NCI-H446 treated with DMSO at 0.1 percent for 48 hours (cell line): Measurements from ENCODE around the gene CDX4.
"Not testable (repeated sequence)": the region's sequence is repeated elsewhere in the genome, so short reads cannot be mapped to it uniquely, and the experiment has no call there.

Experiments
- DNase-seq: peaks from one replicate; lab custom pipeline; 2025; lab: John Stamatoyannopoulos, UW

The CDX4 gene, protein sequence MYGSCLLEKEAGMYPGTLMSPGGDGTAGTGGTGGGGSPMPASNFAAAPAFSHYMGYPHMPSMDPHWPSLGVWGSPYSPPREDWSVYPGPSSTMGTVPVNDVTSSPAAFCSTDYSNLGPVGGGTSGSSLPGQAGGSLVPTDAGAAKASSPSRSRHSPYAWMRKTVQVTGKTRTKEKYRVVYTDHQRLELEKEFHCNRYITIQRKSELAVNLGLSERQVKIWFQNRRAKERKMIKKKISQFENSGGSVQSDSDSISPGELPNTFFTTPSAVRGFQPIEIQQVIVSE

DNA sequence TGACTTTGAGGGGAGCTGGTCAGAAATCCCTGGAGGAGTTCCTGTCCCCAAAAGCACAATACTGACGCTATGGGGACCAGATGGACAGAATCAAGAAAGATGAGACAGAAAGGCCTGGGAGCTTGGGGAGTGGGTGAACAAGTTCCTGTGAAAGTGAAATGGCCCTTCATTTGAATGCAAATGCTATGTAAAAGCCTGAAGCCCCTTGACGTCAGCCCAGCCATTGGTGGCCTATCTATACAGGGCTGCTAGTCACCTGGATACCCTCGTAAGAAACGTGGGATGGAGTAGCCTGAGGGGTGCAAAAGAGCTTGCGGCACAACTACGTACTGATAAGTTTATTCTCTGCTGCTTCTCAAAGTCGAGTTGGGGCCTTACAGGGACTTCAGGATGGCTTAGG is at the start of gene CDX4:
Gene CDX4 (plus strand): TSS at position 223 of the 400 bp plus-strand sequence. CDS start 201 bp downstream, outside the sequence.
- DNase-seq = no peak

DNA sequence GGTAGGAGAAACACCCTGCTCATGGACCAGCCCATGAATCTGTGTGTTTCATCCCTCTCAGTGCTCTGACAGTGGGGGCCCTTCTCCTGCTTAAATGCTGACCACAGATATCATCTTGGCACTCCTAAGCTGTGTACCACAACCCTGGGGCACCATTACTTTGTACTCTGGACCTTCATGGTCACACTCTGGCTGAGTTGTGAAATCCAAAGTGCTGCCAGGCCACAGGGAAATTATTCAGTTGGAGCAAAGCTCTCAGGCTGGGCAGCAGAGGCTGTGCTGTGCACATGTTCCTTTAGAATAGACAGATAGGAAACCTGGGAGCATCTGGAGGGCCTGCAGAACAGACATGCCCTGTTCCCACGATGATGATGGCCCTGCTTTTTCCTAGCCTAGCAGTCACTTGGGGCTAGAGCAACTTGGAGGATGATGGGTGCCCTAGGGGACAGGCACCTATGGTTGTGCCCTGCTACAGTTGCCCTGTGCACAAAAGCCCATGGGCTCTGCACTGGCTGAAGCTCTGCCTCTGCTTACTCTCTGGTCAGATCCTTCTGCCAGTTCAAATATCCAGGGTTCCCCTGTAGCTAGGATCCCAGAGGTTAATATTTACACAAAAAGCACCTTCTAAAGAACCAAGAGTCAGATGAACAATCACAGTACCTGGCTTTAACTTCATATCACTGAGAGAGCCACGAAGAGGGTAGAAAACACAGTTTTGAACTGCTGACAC is 48.5 kb upstream of the CDX4 start:
- no peak for DNase-seq

DNA sequence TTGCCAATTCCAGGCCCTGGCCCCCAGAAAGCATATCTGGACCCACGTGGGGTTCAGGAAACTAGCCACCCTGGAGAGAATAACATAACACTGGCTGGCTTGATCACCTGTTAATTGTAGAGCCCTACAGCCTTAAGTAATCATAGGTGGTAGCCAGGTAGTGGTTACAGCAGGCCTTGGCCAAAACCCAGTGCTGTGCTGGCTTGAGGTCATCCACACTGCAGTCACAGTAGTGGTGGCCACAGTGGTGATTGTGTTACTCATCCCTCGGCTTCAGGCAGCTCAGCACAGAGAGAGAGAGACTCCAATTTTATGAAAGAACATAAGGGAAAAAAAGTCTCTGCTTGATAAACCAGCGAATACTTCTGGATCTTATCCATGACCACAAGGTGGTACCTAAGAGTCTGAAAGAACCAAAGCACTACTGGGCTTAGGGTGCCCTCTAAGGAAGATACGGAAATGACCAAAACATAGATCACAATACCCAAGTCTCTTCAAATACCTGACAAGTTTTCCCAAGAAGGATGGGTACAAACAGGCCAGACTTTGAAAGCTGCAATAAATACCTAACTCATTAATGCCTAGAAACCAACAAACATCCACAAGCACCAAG is 46.6 kb upstream of the CDX4 start:
- DNase-seq = no peak

DNA sequence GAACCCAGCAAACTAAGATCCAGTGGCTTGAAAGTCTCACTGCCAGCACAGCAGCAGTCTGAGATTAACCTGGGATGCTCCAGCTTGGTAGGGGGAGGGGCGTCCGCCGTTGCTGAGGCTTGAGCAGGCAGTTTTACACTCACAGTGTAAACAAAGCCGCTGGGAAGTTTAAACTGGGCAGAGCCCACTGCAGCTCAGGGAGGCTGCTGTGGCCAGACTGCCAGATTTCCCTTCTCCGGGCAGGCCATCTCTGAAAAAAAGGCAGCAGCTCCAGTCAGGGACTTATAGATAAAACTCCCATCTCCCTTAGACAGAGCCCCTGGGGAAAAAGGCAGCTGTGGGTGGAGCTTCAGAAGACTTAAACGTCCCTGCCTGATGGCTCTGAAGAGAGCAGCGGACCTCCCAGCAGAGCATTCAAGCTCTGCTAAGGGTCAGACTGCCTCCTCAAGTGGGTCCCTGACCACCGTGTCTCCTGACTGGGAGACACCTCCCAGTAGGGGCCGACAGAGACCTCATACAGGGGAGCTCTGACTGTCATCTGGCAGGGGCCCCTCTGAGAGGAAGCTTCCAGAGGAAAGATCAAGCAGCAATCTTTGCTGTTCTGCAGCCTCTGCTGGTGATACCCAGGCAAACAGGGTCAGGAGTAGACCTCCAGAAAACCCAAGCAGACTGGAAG is 45.1 kb upstream of the CDX4 start:
- DNase-seq = no peak

DNA sequence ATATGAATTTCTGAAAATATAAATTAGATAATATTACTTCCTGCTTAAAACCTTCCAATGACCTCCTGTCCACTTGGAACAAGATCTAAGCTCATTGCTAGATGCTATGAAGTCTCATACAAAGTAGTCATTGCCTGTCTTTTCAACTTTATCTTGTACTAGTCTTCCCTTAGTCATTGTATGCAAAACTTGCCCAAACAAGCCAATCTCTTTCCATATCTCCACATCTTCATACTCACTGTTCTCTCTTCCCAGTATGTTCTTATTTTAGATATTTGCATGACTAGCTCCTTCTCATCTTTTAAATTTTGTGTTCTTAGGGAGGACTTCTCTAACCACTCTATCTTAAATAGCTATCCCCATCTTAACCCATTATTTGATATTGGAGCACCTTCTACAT is 33.9 kb upstream of the CDX4 start:
- DNase-seq = no peak

DNA sequence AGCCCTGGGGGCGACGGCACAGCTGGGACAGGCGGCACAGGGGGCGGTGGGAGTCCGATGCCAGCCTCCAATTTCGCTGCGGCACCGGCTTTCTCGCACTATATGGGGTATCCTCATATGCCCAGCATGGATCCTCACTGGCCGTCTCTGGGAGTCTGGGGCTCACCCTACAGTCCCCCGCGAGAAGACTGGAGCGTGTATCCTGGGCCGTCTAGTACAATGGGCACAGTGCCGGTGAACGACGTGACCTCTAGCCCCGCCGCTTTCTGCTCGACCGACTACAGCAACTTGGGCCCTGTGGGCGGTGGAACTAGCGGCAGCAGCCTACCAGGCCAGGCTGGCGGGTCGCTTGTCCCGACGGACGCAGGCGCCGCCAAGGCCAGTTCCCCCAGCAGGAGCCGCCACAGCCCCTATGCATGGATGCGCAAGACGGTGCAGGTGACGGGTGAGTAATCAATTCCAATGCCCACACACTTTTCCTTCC is 500 bp downstream of the CDX4 start:
- DNase-seq = no peak

DNA sequence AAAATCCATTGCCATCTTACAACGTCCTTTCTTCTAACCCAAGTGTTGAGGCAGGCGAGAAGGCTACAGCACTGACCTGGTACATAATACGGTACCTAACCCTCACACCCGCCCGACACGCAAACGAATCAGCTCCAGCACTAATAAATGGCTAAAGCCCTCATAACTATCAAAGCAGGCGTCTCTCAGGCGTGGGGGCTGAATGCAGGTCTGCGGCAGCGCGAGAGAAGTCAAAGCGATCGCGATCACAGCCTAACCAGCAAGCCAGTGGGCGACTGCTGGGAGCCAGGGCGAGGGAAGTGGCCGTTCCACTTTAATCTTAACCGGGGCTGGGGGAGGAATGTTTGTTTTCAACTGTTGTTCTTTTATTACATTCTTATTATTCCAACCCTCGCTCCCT is 1.5 kb downstream of the CDX4 start:
- DNase-seq = no peak

DNA sequence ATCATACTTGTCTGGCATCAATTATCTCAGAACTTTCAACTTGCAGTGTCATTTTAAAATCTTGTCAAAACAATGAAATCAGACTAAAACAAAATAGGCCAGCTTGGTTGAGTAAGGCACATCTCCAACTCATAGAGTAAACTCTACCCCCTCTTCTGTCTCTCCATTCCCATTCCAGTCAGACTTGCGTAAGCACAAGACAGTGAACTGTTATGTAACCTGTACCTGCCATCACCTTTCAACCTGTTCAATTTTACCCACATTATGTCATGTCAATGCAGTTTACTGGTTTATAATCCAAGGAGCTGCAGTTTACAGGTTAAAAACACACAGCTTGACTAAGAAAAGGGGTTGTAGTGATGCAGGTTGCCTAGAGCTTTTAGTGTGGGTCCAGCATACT is 8.3 kb downstream of the CDX4 start:
- no peak for DNase-seq

DNA sequence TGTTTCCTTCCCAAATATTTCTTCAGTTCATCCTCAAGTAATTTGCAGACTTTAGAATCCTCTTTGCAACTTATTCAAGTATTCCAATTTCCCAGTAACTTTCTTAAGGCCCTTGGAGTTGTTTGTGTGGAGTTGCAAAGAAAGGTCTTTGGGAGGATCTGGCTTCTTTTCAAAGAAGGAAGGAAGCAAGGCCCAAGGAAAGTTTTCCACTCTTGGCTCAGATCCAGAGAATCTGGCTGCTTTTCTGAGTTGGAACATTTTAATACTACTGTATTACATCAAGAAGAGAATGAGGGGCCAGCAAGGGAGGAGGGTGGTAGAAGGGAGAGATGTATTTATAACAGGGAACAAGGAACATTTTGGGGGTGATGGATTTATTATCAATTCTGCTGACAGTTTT is 10.5 kb downstream of the CDX4 start:
- no peak for DNase-seq

DNA sequence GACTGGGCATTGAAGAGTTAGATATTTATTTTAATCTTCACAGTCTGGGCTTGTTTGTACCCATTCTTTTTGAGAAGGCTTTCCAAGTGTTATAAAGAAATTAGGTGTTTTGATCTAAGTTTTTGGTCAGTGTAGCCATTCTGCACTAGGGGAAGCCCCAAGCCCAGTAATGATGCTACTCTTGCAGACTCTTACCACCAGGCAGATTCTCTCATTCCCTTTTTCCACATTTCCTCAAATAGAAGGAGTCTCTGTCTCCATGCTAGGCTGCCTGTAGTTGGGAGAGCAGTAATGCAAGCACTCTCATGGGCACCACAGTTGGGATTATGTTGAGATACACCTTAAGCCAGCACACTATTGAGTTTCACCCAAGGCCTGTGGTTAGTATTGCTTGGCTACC is 21.5 kb downstream of the CDX4 start:
- no peak for DNase-seq

DNA sequence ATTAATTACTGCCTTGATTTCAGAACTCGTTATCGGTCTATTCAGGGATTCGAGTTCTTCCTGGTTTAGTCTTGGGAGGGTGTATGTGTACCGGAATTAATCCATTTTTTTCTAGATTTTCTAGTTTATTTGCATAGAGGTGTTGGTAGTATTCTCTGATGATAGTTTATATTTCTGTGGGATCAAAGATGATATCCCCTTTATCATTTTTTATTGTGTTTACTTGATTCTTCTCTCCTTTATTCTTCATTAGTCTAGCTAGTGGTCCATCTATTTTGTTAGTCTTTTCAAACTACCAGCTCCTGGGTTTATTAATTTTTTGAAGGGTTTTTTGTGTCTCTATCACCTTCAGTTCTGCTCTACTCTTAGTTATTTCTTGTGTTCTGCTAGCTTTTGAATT is 32.1 kb downstream of the CDX4 start:
- DNase-seq = no peak

DNA sequence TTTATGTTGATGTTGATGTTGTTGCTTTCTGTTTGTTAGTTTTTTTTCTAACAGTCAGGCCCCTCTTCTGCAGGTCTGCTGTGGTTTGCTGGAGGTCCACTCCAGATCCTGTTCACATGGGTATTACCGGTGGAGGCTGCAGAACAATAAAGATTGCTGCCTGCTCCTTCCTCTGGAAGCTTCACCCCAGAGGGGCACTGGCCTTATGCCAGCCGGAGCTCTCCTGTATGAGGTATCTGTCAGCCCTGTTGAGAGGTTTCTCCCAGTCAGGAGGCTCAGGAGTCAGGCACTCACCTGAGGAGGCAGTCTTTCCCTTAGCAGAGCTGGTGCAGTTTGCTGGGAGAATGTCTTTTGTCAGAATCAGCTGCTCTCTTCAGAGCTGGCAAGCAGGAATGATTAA is 34.7 kb downstream of the CDX4 start:
- DNase-seq = no peak

DNA sequence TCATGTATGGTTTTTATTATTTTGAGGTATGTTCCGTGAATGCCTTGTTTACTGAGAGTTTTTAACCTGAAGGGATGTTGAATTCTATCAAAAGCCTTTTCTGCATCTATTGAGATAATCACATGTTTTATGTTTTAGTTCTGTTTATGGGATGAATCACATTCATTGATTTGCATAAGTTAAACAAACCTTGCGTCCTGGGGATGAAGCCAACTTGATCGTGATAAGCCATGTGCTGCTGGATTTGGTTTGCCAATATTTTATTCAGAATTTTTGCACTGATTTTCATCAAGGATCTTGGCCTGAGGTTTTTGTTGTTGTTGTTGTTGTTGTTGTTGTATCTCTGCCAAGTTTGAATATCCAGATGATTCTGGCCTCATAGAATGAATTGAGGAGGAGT is 43.8 kb downstream of the CDX4 start:
- DNase-seq = no peak

DNA sequence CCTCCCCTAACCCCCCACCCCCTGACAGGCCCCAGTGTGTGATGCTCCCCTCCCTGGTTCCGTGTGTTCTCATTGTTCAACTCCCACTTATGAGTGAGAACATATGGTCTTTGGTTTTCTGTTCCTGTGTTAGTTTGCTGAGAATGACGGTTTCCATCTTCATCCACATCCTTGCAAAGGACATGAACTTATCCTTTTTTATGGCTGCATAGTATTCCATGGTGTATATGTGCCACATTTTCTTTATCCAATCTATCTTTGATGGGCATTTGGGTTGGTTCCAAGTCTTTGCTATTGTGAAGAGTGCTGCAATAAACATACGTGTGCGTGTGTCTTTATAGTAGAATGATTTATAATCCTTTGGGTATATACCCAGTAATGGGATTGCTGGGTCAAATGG is 45.3 kb downstream of the CDX4 start:
- DNase-seq = not testable (repeated sequence)
